HG03066 (cell line): Measurements from ENCODE around the gene PIGU.

Source experiments
- ATAC-seq: cut with Tn5 transposase; IDR thresholded peaks from one replicate; pipeline ENCODE4 v1.9.1; 2021; ENCODE audit warnings: low read depth; ENCODE audit not compliant: unreplicated experiment

PIGU gene

DNA sequence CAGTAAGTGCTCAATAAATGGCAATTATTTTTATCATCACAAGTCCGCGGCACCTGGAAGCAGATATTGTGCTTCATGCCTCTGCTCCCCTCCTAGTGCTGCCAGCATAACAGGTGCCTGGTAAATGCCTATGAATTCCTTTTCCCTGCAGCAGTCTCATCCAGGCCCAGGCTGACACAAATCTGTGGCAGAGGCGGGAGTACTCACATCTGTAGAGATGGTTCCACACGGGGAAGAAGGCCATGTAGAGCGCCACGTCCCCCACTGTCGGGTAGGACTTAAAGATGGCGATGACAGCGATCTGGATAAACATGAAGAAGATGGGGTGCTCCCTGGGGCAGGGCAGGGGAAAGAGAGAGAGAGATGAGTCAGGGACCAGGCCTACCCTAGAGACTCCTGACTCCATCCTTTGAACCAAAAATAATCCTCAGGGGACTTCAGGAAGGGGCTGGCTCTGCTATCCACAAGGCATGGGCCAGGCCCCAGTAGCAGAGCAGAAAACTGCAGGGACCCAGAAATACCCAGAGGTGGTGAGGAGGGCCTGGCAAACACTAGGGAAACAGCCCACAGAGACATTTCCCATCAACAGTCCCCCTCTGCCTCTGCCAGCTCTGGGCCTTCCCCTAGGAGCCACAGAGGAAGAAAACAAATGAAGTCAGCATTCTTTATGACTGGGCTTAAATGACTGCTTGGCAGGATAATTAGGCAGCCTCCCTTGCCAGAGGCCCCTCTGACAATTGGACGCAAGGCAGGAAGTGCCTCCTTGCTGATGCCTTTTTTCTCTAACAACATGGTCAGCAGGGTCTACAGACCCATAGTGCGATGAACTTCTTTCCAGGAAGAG, 95.3 kb downstream of the PIGU start:
- no peak for ATAC-seq

DNA sequence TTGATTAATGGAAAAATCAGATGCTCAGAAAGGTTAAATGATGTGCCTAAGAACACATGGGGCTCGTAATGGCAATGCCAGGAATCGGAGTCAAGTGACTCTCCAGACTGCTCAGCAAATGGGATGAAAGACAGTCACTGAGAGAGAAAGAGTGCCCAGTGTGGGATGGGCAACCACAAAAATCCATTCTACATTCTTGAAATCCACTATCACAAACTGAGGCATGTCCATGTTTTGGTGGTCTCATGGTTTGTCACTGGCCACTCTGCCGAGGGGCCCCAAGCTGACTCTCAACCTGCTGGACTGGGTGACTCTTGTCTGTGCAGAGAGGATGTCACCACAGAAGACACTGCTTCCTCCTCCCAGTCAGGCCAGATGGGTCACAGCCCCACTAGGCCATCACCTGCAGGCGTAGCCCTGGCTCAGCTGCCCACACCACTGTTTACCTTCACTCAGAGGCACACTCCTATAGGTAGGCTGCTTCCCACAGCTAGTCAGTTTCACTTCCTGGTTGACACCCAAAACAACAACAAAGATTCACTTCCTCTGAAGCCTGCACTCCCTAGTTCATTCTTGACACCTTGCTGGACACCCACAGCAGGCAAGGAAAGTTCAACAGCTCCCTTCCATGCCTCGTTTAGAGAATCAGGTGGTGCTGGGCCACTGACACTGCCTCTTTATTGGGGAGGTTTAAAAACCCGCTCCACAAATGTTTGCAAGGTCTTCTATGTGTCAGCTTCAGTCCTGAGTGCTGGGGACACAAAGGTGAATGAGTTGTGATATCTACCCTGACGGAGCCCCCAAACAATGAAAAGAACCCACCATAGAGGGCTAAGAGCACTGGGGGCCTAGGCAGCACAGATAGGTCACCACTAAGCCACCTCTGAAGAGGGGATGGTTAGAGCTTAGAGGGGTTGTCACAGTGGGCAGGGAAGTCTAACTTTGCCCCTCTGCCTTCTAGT, 96.6 kb downstream of the PIGU start:
- no peak for ATAC-seq

DNA sequence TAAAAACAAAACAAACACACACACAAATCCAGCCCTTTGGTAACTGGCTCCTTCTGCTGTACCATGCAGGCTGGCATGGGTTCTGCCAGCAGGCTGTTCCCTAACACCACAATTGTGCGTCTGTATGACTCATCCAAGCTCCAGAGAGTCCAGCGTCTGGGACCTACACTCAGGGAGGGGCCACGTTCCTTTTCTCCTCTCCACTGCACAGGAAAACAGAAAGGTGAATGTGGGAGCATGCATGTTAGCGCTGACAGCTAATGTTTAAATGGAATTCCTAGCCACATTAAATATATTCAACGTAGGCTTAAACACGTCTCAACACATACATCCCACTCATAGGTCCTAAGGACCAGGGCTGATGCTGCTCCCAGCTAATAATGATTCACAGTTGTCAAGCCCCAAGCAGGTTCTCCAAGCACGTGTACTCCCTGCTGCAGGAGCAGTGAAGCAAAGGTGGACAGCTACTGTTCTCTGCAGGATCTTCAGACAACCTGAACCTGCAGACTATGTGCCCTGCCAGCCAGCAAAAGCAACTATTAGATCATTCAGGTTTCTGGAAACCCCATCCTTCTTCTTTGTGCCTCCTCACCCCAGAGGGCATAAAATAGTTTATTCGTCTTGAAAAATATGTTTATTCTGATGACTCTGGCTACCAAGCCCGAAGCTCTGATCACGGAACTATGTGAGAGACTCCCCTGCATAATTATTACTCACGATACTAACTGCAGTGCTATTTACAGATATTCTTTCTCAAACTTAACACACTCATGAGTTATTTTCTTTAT, 97.5 kb downstream of the PIGU start:
- ATAC-seq = no peak

DNA sequence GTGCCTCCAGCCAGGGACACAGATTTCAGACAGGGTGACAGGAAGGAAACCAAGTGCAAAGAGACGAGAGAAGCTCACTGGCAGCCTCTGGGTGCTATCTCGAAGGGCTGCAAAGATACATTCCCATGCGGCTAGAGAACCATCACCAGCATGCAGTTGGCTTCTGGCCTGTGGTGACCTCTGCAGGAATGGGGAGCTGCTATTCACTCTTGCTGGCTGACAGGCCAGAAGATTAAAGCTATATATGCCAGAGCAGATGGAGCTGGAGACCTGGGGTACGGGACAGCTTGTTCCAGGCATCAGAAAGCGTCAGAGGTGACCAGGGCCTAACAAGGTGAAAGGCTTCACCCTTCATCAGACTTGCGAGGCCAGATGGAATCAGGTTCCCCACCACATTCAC, 98.4 kb downstream of the PIGU start:
- no peak for ATAC-seq

DNA sequence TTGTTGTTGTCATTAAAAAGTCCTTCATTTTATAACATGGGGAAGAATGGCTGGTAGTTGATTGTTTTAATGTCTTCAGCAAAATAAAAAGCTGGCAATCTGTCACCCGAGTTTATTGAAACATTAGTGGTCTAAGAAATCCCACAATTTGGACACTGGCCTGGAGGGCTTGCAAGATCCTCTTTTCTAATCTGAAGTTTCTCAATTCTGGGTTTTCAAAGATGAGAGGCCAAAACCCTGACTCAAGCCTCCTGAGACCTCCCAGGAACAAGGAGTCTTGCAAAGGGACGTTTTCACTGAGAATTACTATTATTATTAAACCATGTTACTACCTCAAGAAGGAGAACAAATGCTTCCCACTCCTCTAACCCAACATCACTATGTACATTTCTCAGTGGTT, 98.9 kb downstream of the PIGU start:
- ATAC-seq = no peak

DNA sequence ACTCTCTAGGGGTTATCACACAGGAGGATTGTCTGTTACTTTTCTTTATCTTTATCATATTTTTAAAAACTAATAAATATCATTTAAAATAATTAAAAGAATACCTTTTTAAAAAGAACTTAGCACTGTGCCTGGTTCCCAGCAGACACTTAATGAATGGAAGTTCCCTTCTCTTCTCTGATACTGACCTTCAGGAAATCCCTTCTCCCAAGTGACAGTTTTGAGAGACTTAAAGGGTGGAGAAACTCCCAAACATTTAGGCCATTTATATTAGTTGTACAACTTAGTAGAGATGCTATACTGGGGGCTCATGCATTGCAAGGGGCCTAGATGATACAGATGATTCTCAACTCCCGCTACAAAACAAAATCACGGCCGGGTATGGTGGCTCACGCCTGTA, 99.8 kb downstream of the PIGU start:
- no peak for ATAC-seq

DNA sequence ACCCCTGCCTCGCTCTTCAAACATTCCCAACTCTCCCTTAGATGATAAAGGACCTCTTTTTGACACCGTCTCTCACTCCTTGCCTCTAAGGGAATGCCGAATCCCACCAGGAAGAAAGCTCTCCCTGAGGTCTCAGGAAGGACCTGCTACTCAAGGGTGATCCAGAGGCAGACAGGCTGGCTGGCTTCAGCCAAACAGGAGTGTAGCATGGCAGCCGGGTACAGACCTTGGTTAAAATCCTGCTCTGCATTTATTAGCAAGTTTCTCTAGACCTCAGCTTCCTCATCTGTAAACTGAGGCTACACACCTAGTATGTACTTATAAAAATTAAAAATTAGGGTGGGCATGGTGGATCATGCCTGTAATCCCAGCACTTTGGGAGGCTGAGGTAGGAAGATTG, 101.1 kb downstream of the PIGU start:
- ATAC-seq = no peak

DNA sequence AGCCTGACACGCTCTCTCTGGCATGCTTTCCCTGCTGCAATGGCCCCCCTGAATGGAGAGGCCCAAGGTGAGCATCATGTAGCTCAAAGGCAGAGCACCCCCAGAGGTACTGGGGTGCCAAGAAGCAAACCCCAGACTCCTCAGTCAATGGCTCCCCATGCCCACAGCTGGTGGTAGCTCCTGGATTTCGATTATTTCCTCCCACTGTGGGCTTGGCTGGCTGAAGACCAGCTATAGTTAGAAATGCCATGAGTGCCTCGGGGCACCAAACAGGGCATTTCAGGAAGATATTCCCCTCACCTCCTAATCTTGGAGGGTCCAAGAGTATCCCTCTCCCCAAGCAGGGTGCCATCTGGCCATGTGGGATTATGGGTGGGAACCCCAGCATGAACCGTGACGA, 101.6 kb downstream of the PIGU start:
- no peak for ATAC-seq

DNA sequence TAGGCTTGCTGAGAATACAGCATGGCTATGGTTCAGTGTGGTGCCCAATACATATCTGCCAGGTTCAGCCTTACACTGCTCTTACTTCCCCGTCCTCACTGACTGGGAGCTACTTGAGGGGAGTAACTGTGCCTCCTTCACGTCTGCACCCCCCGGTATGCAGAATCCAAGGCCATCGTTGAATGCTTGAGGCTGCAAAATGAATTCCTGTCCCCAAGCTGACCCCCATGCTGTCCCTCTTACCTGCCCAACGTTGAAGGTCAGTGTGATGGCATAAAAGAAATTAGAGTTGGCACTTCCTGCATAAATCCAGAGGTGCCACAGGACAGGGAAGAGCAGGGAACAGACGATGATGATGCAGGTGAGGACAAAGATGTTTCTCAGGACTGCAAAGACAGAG, 102.0 kb downstream of the PIGU start:
- ATAC-seq = no peak

DNA sequence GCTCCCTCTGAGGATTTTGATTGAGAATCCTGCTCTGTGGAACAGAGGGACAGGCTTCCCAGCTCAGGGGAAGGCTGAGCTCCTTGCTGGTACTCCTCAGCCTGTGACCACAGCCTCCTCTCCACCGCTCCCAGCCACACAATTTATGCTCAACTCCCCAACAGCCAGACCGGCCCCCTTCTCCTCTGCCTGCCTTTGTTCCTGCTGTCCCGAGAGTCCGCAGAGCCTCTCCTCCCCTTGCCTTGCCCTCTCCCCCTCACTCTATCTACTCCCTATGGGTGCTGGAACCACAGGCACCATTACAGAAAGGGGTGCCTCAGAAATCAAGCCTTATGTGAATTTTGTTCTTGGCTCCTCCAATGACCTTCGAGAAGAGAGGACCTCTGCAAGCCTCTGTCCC, 102.5 kb downstream of the PIGU start:
- ATAC-seq = no peak

DNA sequence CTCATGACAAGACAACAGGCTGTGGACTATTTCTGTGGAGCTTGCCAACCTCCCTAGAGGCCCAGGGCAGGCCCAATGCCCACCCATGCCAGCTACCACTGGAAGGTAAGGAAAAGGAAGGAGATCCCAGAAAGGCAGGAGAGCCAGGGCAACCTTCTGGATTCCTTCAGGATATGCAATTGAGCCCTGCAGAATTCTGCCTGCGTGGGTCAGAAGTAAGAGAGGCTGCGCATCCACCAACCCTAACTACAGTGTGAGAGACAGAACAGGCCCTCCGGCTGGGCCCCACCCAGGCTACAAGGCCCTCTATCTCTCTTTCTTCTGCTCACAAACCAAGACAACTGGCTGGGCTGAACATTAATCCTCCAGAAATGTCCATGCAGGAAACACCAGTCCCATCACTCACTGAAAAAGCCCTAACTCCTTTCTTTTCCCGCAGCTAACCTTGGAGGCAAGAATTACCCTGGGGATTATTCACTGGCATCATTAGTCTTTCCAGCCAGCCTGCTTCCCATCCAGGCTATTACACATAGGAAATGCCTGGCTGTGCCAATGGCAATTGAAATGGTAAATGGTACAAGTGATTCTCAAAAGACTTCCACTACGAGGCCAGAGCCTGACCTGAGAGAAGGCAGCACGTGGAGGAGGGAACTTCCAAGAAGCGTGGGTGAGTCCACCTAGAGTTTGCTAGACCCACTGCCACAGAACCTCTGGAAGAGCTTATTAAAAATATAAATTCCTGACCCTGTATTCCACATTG, 103.2 kb downstream of the PIGU start:
- ATAC-seq = no peak

DNA sequence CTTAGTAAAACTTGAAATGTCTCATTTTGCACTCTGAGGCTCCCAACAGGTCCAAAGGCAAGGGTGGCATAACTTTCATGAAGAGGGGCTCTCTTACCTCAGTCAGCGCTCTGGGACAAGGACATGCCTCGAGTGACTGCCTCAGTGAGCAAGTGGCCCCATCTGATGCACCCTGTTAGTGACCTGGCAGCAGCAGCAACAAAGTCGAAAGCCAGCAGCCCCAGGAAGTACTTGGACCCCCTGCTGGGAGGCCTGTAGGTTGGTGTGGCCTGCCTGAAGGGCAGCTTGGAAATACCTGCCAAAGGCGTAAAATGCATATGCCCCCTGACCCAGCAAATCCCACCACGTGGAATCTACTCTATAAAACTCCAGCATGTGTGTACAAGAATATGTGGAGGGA, 105.1 kb downstream of the PIGU start:
- ATAC-seq = no peak

DNA sequence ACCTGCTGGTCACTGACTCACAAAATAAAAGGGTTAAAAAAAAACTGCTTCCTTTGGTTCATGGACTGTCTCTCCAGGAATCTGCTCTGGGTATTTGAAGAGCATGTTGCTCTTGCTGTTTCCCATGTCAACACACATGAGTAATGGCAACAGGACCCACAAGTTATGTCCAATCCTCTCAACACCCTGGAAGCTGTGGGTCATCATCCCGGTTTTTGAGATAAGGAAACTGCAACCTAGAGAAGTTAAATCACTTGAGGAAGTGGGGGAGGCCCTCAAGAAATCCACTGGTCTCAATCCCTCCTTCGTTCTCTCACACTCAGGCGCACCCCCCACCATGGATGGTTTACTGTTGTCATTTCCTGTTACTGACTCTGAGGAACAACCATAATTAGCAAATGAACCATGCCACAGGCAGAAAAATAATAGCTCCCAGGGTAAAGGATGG, 106.0 kb downstream of the PIGU start:
- ATAC-seq = no peak

DNA sequence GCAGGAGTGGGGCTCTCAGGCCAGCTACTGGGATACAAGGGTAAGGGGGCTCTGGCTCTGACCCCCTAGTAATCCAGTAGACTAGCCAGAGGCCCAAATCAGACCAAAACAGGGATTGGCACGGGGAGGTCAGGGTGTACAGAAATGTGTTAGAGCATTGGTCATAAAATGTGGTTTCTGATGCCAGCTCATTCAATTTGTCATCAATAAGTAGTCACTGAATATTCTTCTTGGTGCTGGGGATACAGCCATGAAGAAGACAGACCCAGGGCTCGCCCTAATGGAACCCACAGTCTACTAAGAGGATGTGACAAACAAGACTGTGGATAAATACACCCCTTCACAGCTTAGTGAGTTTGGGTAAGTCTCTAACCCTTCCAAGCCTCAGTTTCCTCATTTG, 107.3 kb downstream of the PIGU start:
- ATAC-seq = no peak

DNA sequence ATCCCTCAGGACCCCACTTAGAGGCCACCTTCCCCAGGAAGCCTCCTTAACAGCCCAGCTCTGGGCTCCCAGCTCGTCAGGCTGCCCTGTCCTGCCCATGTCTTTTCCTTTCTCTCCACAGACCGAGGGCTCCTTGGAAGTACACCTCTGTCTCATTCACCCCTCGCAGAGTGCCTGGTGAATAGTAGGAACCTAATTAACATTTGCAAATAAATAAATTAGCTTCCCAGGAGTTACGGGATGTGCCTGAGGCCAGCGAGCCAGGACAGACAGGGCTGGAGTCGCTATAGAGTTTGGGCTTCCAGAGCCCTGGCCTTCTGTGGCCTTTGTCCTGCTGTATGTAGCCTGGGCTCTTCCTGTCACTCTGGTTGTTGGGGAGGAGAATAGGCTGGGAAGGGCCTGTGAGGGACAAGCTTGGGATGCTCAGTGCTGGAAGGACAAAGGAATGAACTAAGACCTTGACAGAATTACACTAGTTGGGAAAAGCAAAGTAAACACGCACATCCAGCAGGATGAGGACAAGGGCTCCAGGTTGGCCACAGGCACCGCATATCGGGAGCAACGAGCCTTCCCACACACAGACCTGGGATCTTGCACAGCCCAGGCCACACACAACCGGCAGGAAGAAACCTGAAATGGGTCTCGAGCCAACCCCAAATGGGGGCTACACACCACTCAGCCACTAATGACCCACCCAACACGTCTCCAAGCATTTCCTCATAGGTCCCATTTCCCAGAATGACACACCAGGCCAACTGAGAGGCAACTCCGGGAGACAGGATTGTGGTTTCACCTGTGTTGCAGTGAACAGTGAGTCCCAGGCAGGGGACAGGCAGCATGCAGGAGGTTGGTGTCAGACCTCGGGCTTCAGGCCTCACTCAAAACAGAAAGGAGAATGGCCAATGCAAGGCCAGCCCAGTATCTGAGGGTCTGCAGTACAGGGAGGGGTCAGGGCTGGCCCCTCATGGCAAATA, 108.7 kb downstream of the PIGU start:
- ATAC-seq = no peak

DNA sequence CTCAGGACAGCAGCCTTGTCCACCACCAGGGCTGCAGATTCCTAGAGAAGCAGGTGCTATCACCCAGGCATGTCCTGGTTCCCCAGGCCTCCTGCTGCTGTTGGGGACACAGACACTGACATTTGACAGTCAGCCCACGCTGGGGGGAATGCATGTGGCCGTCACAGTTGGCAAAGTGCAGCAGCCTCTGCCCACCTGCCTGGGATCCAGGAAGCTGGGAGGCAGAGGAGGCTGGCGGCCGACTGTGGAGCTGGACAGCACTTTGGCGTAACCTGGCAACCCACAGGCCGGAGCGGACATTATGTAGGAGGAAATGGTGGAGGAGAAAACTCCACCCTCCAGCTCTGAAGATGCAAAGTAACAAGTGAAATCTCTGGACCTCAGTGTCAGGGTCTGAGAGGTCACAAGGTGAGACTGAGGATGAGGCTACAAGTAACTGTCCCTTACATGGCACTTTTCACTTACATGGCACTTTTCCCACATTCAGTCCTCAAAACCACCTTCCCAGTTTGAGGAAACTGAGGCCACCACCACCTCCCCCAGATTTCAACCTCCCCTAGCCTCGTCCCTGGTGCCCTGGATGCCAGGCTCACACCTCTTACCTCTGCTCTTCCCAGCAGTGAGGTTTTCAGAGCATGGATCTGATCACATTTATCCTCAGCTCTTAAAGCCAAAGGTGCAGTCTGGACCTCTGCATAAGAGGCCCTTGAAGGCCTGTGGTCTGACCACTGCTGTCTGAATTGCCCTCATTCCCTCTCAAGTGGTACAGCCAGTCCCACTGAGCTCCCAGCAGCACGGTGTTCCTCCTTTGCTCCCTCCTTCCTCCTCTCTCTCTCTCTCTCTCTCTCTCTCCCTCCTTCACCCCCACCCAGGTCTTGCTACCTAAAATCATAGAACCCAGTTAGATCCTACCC, 109.7 kb downstream of the PIGU start:
- ATAC-seq = no peak

DNA sequence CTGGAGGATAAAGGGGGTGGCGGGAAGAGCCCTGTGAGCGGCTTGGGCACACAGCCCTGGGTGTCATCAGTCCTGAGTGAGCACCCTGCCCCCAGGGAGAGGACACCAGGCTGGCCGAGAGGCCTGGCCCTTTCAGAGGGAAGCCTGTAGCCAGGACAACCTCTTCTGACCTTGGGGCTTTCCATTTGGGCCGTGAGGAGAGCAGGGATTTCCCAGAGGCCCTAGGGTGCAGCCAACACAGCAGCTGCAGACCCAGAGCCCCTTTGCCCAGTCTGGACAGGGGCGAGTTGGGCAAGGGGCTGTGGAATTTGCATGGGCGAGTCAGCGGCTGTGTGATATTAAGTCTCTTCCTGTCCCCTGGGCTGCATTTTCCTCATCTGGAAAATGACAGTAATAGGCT, 112.1 kb downstream of the PIGU start:
- no peak for ATAC-seq

DNA sequence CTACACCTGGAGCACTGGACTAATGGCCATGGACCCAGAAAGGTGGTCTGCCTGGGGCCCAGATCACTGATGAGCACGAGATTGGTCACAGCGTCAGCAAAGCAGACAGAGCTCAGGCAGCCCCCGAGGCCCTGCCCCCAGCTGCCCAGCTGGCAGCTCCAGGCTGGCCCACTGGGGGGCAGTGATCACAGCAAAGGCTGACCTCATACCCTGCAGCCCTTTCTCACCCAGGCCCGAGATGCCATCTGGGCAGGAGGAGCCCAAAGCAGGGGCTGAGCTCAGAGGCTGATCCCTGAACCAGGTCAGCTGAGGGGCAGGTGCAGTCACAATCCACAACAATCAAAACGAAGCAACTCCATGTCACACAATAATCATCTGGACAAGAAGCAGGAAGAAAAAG, 114.3 kb downstream of the PIGU start:
- no peak for ATAC-seq
